ENCODE data around the gene CFP. TPM values are rescaled to one million over a fixed set of nuclear protein-coding genes. Genes with fewer than 3 reads are reported as not detected.

Gene CFP
- total RNA-seq (2014; rRNA removed; shearing (Covaris generic)): 0.58 and 1.1 TPM in 2 replicates

GRCh38 chrX:47629419-47630200 is at the start of gene CFP:
CFP (minus strand) TSS chrX:47629930; CDS start chrX:47629844, 86 bp downstream.

GRCh38 chrX:47658684-47659420 is 29.1 kb upstream of the CFP start, which contains the start of gene UXT:
UXT (minus strand) TSS chrX:47659180; CDS start chrX:47658927, 253 bp downstream.

GRCh38 chrX:47650164-47651042 is 20.7 kb upstream of the CFP start, which contains the start of gene ELK1:
ELK1 (minus strand) TSS chrX:47650563; CDS start chrX:47641441, 9,122 bp downstream.

GRCh38 chrX:47619486-47620302 is 10.0 kb downstream of the CFP start, which contains the start of gene SYN1:
SYN1 (minus strand) TSS chrX:47619857; CDS start chrX:47619728, 129 bp downstream.

GRCh38 chrX:47581731-47582647 is 47.7 kb downstream of the CFP start, which contains the start of gene TIMP1:
TIMP1 (plus strand) TSS chrX:47582436; CDS start chrX:47583416, 980 bp downstream.

Small RNAs within 50 kb of the gene (small RNA-seq; reads per million reads assigned to genes)
- gene MIR4769: not detected

Other genes with a start within 250 kb of the CFP start
- 8.3 and 10.8 TPM in 2 replicates for gene ZNF41, start 146.7 kb downstream of the CFP start, total RNA-seq (2014; rRNA removed; shearing (Covaris generic))
- gene ARAF, start 68.7 kb downstream of the CFP start, total RNA-seq (2014; rRNA removed; shearing (Covaris generic)): 48.7 and 56.3 TPM in 2 replicates
- gene TIMP1, start 47.5 kb downstream of the CFP start, total RNA-seq (2014; rRNA removed; shearing (Covaris generic)): 226 and 283 TPM in 2 replicates
- gene SYN1, start 10.1 kb downstream of the CFP start, total RNA-seq (2014; rRNA removed; shearing (Covaris generic)): 0.13 and 0.15 TPM in 2 replicates
- 44.0 and 47.2 TPM in 2 replicates for gene ELK1, start 20.6 kb upstream of the CFP start, total RNA-seq (2014; rRNA removed; shearing (Covaris generic))
- gene UXT, start 29.2 kb upstream of the CFP start, total RNA-seq (2014; rRNA removed; shearing (Covaris generic)): 199 and 200 TPM in 2 replicates
- 5.4 and 5.5 TPM in 2 replicates for gene ZNF81, start 207.0 kb upstream of the CFP start, total RNA-seq (2014; rRNA removed; shearing (Covaris generic))

Measured in A375 (cell line).